SJCRH30 (cell line): ENCODE measurements around the gene RIC8B. TPM values are rescaled to one million over a fixed set of nuclear protein-coding genes. Genes with fewer than 3 reads are reported as not detected.
"Not testable (repeated sequence)": the region's sequence is repeated elsewhere in the genome, so short reads cannot be mapped to it uniquely, and the experiment has no call there.

Source experiments
- DNase-seq, 2 experiments: peaks; one replicate each; pipeline ENCODE4 v3.0.0-alpha.2; 2015 to 2020
- H3K27ac ChIP-seq: fragments of 250-450 bp; sonication (Bioruptor Pico); 2 replicates; pipeline ENCODE4 v1.5.1; 2020; ENCODE audit warnings: mild to moderate bottlenecking, moderate library complexity
- H3K27me3 ChIP-seq: fragments of 250-450 bp; sonication (Bioruptor Pico); 2 replicates; pipeline ENCODE4 v1.5.1; 2020; ENCODE audit warnings: mild to moderate bottlenecking, moderate library complexity
- H3K36me3 ChIP-seq: fragments of 250-450 bp; sonication (Bioruptor Pico); 2 replicates; pipeline ENCODE4 v1.5.1; 2020; ENCODE audit warnings: mild to moderate bottlenecking, moderate library complexity
- H3K4me1 ChIP-seq: fragments of 250-450 bp; sonication (Bioruptor Pico); 2 replicates; pipeline ENCODE4 v1.5.1; 2020; ENCODE audit warnings: mild to moderate bottlenecking, moderate library complexity
- H3K4me3 ChIP-seq: fragments of 250-450 bp; sonication (Bioruptor Pico); 2 replicates; pipeline ENCODE4 v1.5.1; 2020; ENCODE audit warnings: mild to moderate bottlenecking, moderate library complexity
- H3K9me3 ChIP-seq: fragments of 250-450 bp; sonication (Bioruptor Pico); replicated peaks from 2 replicates; pipeline ENCODE4 v1.5.1; 2020; ENCODE audit warnings: mild to moderate bottlenecking, moderate library complexity
- total RNA-seq: library from RNA; depleted of rRNA; stranded (reverse); fragments of >200 nt; shearing (Covaris generic); gene quantifications from 2 replicates; pipeline ENCODE4 v1.2.3, GENCODE V29; 2014

Gene RIC8B
- total RNA-seq, 1 experiment from 2014 or later, result 14.9 TPM

- Histone ChIP-seq H3K36me3 (no peaks in the 10 kb centered on the region), H3K27ac (no peak overlapping the region), H3K4me3 (no peak overlapping the region), H3K4me1 (no peaks in the 10 kb centered on the region), H3K9me3 (no peaks in the 10 kb centered on the region), H3K27me3 (no peaks in the 10 kb centered on the region)
- DNase-seq, result no peak
Observed at GRCh38 chr12:106907411-106907810, 132.9 kb downstream of the RIC8B start.

- no peak overlapping the region for H3K4me3 ChIP-seq
Observed at GRCh38 chr12:106907846-106908245, 133.4 kb downstream of the RIC8B start.

GRCh38 chr12:106908561-106908960 lies 134.1 kb downstream of the RIC8B start:
- Histone ChIP-seq H3K36me3 (no peaks in the 10 kb centered on the region), H3K27me3 (no peaks in the 10 kb centered on the region), H3K4me3 (no peak overlapping the region), H3K4me1 (no peaks in the 10 kb centered on the region), H3K9me3 (no peaks in the 10 kb centered on the region), H3K27ac (no peak overlapping the region)
- no peak for DNase-seq

More at GRCh38 chr12:106907846-106908245, 133.4 kb downstream of the RIC8B start:
- Histone ChIP-seq H3K9me3 (no peaks in the 10 kb centered on the region), H3K27ac (no peak overlapping the region), H3K36me3 (no peaks in the 10 kb centered on the region), H3K27me3 (no peaks in the 10 kb centered on the region), H3K4me1 (no peaks in the 10 kb centered on the region)
- no peak for DNase-seq

DNA sequence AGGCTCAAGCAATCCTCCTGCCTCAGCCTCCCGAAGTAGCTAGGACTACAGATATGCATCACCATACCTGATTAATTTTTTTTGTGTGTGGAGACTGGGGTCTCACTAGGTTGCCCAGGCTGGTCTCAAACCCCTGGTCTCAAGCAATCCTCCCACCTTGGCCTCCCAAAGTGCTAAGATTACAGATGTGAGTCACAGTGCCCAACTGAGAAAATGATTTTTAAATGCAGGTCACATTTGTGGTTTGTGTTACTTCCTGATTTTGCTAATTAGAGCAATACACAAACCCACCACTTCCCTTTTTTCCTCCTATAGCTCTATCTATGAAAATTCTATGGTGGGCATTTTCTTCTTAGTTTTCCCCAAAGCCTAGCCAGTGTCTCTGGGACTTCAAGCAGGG lies 135.7 kb downstream of the RIC8B start:
- no peak for DNase-seq
- no peak overlapping the region for H3K27ac ChIP-seq
- H3K9me3 ChIP-seq, result no peaks in the 10 kb centered on the region

DNA sequence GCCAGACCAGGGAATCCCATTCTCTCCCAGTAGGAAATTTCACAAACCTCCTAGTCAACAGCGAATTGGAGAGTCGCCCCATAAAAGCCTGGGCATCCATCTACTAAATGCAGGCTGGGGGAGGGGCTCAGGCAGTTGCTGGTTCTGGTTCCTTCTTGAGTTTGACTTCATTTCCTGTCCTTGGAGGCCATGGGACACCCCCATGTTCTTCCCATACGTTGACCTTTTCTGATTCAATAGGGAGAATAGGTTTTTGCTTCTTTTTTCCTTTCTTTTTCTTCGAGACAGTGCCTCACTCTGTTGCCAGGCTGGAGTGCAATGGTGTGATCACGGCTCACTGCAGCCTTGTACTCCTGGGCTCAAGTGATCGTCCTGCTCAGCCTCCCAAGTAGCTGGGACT lies 137.1 kb downstream of the RIC8B start:
- DNase-seq, result no peak
- no peak overlapping the region for H3K4me3 ChIP-seq
- H3K27ac ChIP-seq, result no peak overlapping the region
- H3K27me3 ChIP-seq, result no peaks in the 10 kb centered on the region
- H3K9me3 ChIP-seq, result no peaks in the 10 kb centered on the region
- H3K4me1 ChIP-seq, result no peaks in the 10 kb centered on the region
- H3K36me3 ChIP-seq, result no peaks in the 10 kb centered on the region

More for the DNA sequence above, 135.7 kb downstream of the RIC8B start:
- H3K4me1 ChIP-seq, result no peaks in the 10 kb centered on the region
- H3K4me3 ChIP-seq, result no peak overlapping the region
- no peaks in the 10 kb centered on the region for H3K36me3 ChIP-seq
- no peaks in the 10 kb centered on the region for H3K27me3 ChIP-seq

- no peaks in the 10 kb centered on the region for H3K36me3 ChIP-seq
- H3K4me1 ChIP-seq, result no peaks in the 10 kb centered on the region
- no peaks in the 10 kb centered on the region for H3K9me3 ChIP-seq
- no peak overlapping the region for H3K27ac ChIP-seq
- H3K27me3 ChIP-seq, result no peaks in the 10 kb centered on the region
- DNase-seq, result no peak
- no peak overlapping the region for H3K4me3 ChIP-seq
Observed at GRCh38 chr12:106913456-106913855, 139.0 kb downstream of the RIC8B start.

GRCh38 chr12:106914796-106915634 lies 140.5 kb downstream of the RIC8B start:
- H3K27ac ChIP-seq, result no peak overlapping the region
- no peaks in the 10 kb centered on the region for H3K27me3 ChIP-seq
- no peaks in the 10 kb centered on the region for H3K4me1 ChIP-seq
- H3K9me3 ChIP-seq, result no peaks in the 10 kb centered on the region
- no peak for DNase-seq
- no peaks in the 10 kb centered on the region for H3K36me3 ChIP-seq
- H3K4me3 ChIP-seq, result no peak overlapping the region

DNA sequence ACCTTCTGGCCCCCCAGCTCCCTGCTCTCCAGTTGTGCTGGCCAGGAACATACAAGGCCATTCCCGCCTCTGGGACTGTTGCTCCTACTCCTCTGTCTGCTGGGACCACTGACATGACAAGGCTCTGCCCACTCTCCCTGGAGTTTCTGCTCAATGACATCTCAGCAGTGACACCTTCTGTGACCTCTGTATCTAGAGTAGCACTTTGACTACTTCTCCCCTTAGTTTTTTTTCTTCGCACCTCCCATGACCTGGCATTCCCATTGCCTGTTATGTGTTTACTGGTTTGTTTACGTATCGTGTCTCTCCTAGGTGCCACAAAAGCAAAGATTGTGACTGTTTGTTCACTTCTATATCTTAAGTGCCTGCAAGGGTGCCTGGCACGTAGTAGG lies 141.1 kb downstream of the RIC8B start:
- no peaks in the 10 kb centered on the region for H3K27me3 ChIP-seq
- no peak overlapping the region for H3K4me3 ChIP-seq
- H3K27ac ChIP-seq, result no peak overlapping the region
- no peaks in the 10 kb centered on the region for H3K9me3 ChIP-seq
- no peaks in the 10 kb centered on the region for H3K36me3 ChIP-seq
- H3K4me1 ChIP-seq, result no peaks in the 10 kb centered on the region
- no peak for DNase-seq

GRCh38 chr12:106917503-106917902 lies 143.0 kb downstream of the RIC8B start:
- no peaks in the 10 kb centered on the region for H3K36me3 ChIP-seq
- no peak overlapping the region for H3K4me3 ChIP-seq
- no peak for DNase-seq
- H3K27ac ChIP-seq, result no peak overlapping the region
- H3K9me3 ChIP-seq, result no peaks in the 10 kb centered on the region
- no peaks in the 10 kb centered on the region for H3K4me1 ChIP-seq
- H3K27me3 ChIP-seq, result no peaks in the 10 kb centered on the region

DNA sequence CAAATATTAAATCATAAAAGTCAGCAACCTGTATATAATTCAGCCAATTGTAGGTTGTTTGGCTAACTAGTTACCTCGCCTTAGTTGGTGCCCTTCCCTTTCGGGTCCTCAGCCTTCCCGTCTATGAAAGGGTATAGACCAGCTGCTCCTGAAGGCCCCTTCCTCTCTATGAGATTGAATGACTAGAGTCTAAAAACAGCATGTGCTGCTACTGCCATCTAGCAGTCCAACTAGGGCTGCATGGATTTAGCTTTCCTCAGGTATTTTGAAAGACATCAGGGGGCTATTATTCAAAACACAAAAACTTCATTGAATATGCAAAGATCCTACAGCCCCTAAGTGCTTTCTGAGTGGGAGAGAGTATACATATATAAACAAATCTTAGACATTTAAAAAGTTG lies 144.3 kb downstream of the RIC8B start:
- peak; percentile 24 to 58 for DNase-seq
- Histone ChIP-seq H3K27me3 (no peaks in the 10 kb centered on the region), H3K36me3 (no peaks in the 10 kb centered on the region), H3K4me1 (no peaks in the 10 kb centered on the region), H3K9me3 (no peaks in the 10 kb centered on the region), H3K4me3 (no peak overlapping the region), H3K27ac (no peak overlapping the region)

GRCh38 chr12:106919910-106920544 lies 145.5 kb downstream of the RIC8B start:
- Histone ChIP-seq H3K4me3 (no peak overlapping the region), H3K36me3 (no peaks in the 10 kb centered on the region), H3K4me1 (no peaks in the 10 kb centered on the region), H3K9me3 (no peaks in the 10 kb centered on the region), H3K27ac (no peak overlapping the region), H3K27me3 (no peaks in the 10 kb centered on the region)
- DNase-seq, result peak; percentile 8 to 64

GRCh38 chr12:106921976-106922375 lies 147.5 kb downstream of the RIC8B start:
- not testable (repeated sequence) for H3K27ac ChIP-seq, H3K9me3 ChIP-seq, H3K4me1 ChIP-seq, DNase-seq, H3K27me3 ChIP-seq, H3K4me3 ChIP-seq, H3K36me3 ChIP-seq

- H3K9me3 ChIP-seq, H3K36me3 ChIP-seq, H3K27ac ChIP-seq, H3K27me3 ChIP-seq, H3K4me1 ChIP-seq, H3K4me3 ChIP-seq, DNase-seq: not testable (repeated sequence)
Observed at GRCh38 chr12:106923594-106923993, 149.1 kb downstream of the RIC8B start.

- Histone ChIP-seq H3K4me1 (no peaks in the 10 kb centered on the region), H3K27ac (no peak overlapping the region), H3K36me3 (no peaks in the 10 kb centered on the region), H3K4me3 (no peak overlapping the region), H3K9me3 (no peaks in the 10 kb centered on the region), H3K27me3 (no peaks in the 10 kb centered on the region)
- DNase-seq, result no peak
Observed at GRCh38 chr12:106924268-106924861, 149.9 kb downstream of the RIC8B start.

DNA sequence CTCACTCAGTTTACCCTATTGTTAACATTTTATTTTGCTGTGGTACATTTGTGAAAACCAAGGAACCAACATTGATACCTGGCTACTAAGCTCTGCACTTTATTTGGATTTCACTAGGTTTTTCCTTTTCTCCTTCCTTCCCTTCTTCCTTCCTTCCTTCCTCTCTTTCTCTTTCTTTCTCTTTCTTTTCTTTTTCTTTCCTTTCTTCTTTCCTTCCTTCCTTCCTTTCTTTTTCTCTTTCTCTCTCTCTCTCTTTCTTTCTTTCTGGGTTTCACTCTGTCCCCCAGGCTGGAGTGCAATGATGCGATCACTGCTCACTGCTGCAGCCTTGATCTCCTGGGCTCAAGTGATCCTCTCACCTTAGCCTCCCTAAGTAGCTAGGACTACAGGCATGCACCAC lies 152.2 kb downstream of the RIC8B start:
- Histone ChIP-seq H3K36me3 (no peaks in the 10 kb centered on the region), H3K4me3 (no peak overlapping the region), H3K4me1 (no peaks in the 10 kb centered on the region), H3K9me3 (no peaks in the 10 kb centered on the region), H3K27ac (no peak overlapping the region), H3K27me3 (no peaks in the 10 kb centered on the region)
- DNase-seq, result no peak
